ENCODE data around the gene ZDHHC17. TPM values are rescaled to one million over a fixed set of nuclear protein-coding genes. Genes with fewer than 3 reads are reported as not detected.

ZDHHC17 gene
- total RNA-seq, 1 donor from 2014 or later, result 23.6 TPM

- no peak for TF ChIP-seq CTCF (conservative IDR thresholded peaks at IDR 0.05; ENCODE audit: low read depth, low read length)
- no peak for DNase-seq (ENCODE audit: low read depth)
- H3K4me3 ChIP-seq (ENCODE audit: low read depth, low read length), result no peak overlapping the region
These were observed 28.9 kb downstream of the ZDHHC17 start for GRCh38 chr12:76792828-76793227.

- H3K4me3 ChIP-seq (ENCODE audit: low read depth, low read length), result no peak overlapping the region
- no peak for TF ChIP-seq CTCF (conservative IDR thresholded peaks at IDR 0.05; ENCODE audit: low read depth, low read length)
- DNase-seq (ENCODE audit: low read depth), result no peak
These were observed 34.9 kb downstream of the ZDHHC17 start for GRCh38 chr12:76798864-76799263.

- no peak for DNase-seq (ENCODE audit: low read depth)
- TF ChIP-seq CTCF (conservative IDR thresholded peaks at IDR 0.05; ENCODE audit: low read depth, low read length), result no peak
- H3K4me3 ChIP-seq (ENCODE audit: low read depth, low read length), result no peak overlapping the region
These were observed 35.4 kb downstream of the ZDHHC17 start for GRCh38 chr12:76799362-76799761.

- no peak for TF ChIP-seq CTCF (conservative IDR thresholded peaks at IDR 0.05; ENCODE audit: low read depth, low read length)
- no peak overlapping the region for H3K4me3 ChIP-seq (ENCODE audit: low read depth, low read length)
- no peak for DNase-seq (ENCODE audit: low read depth)
These were observed 38.1 kb downstream of the ZDHHC17 start for GRCh38 chr12:76802060-76802459.

GRCh38 chr12:76804435-76804976, 40.6 kb downstream of the ZDHHC17 start:
- no peak for TF ChIP-seq CTCF (conservative IDR thresholded peaks at IDR 0.05; ENCODE audit: low read depth, low read length)
- DNase-seq (ENCODE audit: low read depth), result no peak
- no peak overlapping the region for H3K4me3 ChIP-seq (ENCODE audit: low read depth, low read length)

- no peak overlapping the region for H3K4me3 ChIP-seq (ENCODE audit: low read depth, low read length)
- no peak for TF ChIP-seq CTCF (conservative IDR thresholded peaks at IDR 0.05; ENCODE audit: low read depth, low read length)
- no peak for DNase-seq (ENCODE audit: low read depth)
These were observed 46.9 kb downstream of the ZDHHC17 start for GRCh38 chr12:76810671-76811419.

GRCh38 chr12:76811976-76812375, 48.1 kb downstream of the ZDHHC17 start:
- DNase-seq (ENCODE audit: low read depth), result no peak
- TF ChIP-seq CTCF (conservative IDR thresholded peaks at IDR 0.05; ENCODE audit: low read depth, low read length), result no peak

More at GRCh38 chr12:76811976-76812375, 48.1 kb downstream of the ZDHHC17 start:
- H3K4me3 ChIP-seq (ENCODE audit: low read depth, low read length), result no peak overlapping the region

All from epithelial cell of proximal tubule (primary cell).